ENCODE results near the gene HES1.

GRCh38 chr3:194118920-194119319 lies 17.0 kb upstream of the HES1 start:
- TF ChIP-seq YY1 (IDR thresholded peaks at IDR 0.05) = no peak
- TF ChIP-seq, protein P1, sequence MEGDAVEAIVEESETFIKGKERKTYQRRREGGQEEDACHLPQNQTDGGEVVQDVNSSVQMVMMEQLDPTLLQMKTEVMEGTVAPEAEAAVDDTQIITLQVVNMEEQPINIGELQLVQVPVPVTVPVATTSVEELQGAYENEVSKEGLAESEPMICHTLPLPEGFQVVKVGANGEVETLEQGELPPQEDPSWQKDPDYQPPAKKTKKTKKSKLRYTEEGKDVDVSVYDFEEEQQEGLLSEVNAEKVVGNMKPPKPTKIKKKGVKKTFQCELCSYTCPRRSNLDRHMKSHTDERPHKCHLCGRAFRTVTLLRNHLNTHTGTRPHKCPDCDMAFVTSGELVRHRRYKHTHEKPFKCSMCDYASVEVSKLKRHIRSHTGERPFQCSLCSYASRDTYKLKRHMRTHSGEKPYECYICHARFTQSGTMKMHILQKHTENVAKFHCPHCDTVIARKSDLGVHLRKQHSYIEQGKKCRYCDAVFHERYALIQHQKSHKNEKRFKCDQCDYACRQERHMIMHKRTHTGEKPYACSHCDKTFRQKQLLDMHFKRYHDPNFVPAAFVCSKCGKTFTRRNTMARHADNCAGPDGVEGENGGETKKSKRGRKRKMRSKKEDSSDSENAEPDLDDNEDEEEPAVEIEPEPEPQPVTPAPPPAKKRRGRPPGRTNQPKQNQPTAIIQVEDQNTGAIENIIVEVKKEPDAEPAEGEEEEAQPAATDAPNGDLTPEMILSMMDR (IDR thresholded peaks at IDR 0.05; ENCODE audit: low read depth, low read length, missing input control) = no peak
- TF ChIP-seq, protein P2, sequence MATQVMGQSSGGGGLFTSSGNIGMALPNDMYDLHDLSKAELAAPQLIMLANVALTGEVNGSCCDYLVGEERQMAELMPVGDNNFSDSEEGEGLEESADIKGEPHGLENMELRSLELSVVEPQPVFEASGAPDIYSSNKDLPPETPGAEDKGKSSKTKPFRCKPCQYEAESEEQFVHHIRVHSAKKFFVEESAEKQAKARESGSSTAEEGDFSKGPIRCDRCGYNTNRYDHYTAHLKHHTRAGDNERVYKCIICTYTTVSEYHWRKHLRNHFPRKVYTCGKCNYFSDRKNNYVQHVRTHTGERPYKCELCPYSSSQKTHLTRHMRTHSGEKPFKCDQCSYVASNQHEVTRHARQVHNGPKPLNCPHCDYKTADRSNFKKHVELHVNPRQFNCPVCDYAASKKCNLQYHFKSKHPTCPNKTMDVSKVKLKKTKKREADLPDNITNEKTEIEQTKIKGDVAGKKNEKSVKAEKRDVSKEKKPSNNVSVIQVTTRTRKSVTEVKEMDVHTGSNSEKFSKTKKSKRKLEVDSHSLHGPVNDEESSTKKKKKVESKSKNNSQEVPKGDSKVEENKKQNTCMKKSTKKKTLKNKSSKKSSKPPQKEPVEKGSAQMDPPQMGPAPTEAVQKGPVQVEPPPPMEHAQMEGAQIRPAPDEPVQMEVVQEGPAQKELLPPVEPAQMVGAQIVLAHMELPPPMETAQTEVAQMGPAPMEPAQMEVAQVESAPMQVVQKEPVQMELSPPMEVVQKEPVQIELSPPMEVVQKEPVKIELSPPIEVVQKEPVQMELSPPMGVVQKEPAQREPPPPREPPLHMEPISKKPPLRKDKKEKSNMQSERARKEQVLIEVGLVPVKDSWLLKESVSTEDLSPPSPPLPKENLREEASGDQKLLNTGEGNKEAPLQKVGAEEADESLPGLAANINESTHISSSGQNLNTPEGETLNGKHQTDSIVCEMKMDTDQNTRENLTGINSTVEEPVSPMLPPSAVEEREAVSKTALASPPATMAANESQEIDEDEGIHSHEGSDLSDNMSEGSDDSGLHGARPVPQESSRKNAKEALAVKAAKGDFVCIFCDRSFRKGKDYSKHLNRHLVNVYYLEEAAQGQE (IDR thresholded peaks at IDR 0.05) = no peak
- TF ChIP-seq TAF1 (conservative IDR thresholded peaks at IDR 0.05) = no peak
- no peak for TF ChIP-seq FOXA1 (IDR thresholded peaks at IDR 0.05)
- TF ChIP-seq, protein P3, sequence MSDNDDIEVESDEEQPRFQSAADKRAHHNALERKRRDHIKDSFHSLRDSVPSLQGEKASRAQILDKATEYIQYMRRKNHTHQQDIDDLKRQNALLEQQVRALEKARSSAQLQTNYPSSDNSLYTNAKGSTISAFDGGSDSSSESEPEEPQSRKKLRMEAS (IDR thresholded peaks at IDR 0.05) = no peak
- TF ChIP-seq EGR1 (IDR thresholded peaks at IDR 0.05; ENCODE audit: low read depth in 2 of 2) = no peak
- TF ChIP-seq RXRA (IDR thresholded peaks at IDR 0.05) = no peak
- TF ChIP-seq, protein P4, sequence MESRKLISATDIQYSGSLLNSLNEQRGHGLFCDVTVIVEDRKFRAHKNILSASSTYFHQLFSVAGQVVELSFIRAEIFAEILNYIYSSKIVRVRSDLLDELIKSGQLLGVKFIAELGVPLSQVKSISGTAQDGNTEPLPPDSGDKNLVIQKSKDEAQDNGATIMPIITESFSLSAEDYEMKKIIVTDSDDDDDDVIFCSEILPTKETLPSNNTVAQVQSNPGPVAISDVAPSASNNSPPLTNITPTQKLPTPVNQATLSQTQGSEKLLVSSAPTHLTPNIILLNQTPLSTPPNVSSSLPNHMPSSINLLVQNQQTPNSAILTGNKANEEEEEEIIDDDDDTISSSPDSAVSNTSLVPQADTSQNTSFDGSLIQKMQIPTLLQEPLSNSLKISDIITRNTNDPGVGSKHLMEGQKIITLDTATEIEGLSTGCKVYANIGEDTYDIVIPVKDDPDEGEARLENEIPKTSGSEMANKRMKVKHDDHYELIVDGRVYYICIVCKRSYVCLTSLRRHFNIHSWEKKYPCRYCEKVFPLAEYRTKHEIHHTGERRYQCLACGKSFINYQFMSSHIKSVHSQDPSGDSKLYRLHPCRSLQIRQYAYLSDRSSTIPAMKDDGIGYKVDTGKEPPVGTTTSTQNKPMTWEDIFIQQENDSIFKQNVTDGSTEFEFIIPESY (IDR thresholded peaks at IDR 0.05) = no peak
- TF ChIP-seq GABPA (IDR thresholded peaks at IDR 0.05 in 1 of 2, conservative IDR thresholded peaks at IDR 0.05 in 1 of 2) = no peak
- TF ChIP-seq RAD21 (IDR thresholded peaks at IDR 0.05) = no peak
